HG03045 (cell line): Measurements from ENCODE around the gene RAP1GDS1.
"Not testable (repeated sequence)": the region's sequence is repeated elsewhere in the genome, so short reads cannot be mapped to it uniquely, and the experiment has no call there.

ENCODE experiments used
- ATAC-seq: cut with Tn5 transposase; IDR thresholded peaks from one replicate; pipeline ENCODE4 v1.9.1; 2021; ENCODE audit warnings: mild to moderate bottlenecking, moderate library complexity; ENCODE audit not compliant: unreplicated experiment

RAP1GDS1 gene

GRCh38 chr4:98476891-98477290, 215.7 kb downstream of the RAP1GDS1 start:
- no peak for ATAC-seq

GRCh38 chr4:98479590-98479989, 218.4 kb downstream of the RAP1GDS1 start:
- not testable (repeated sequence) for ATAC-seq

- ATAC-seq, result no peak
These were observed 219.4 kb downstream of the RAP1GDS1 start for GRCh38 chr4:98480535-98480934.

- ATAC-seq, result no peak
These were observed 220.0 kb downstream of the RAP1GDS1 start for GRCh38 chr4:98481167-98481566.

- ATAC-seq, result peak; percentile 11
These were observed 221.3 kb downstream of the RAP1GDS1 start for GRCh38 chr4:98482503-98482846.

- peak; percentile 97 for ATAC-seq
These were observed 221.9 kb downstream of the RAP1GDS1 start for GRCh38 chr4:98482847-98483806.

- no peak for ATAC-seq
These were observed 222.8 kb downstream of the RAP1GDS1 start for GRCh38 chr4:98484031-98484430.

- no peak for ATAC-seq
These were observed 224.7 kb downstream of the RAP1GDS1 start for GRCh38 chr4:98485816-98486345.

- no peak for ATAC-seq
These were observed 229.1 kb downstream of the RAP1GDS1 start for GRCh38 chr4:98490251-98490650.

GRCh38 chr4:98491899-98492559, 230.8 kb downstream of the RAP1GDS1 start:
- ATAC-seq, result no peak

- peak; percentile 78 for ATAC-seq
These were observed 232.1 kb downstream of the RAP1GDS1 start for GRCh38 chr4:98493296-98493695.
